ENCODE results near the gene LMLN.

The LMLN gene

GRCh38 chr3:197951392-197951990 lies 8.5 kb upstream of the LMLN start:
- POLR2A ChIA-PET (ENCODE audit: low non-redundant PET) = no interaction called here
- CTCF ChIA-PET = interaction anchor here (1.4 kb wide), 1 partner anchor 46 kb away, joined by 4 read pairs; no protein-coding TSS in a partner anchor
- DNase-seq (ENCODE audit: low spot score) = no peak
- TF ChIP-seq CTCF (conservative IDR thresholded peaks at IDR 0.05; ENCODE audit: low read depth) = no peak
- peak overlapping the region; percentile 62 for H3K27ac ChIP-seq

GRCh38 chr3:197952440-197952839 lies 7.6 kb upstream of the LMLN start:
- H3K27ac ChIP-seq = peak overlapping the region; percentile 62
- no peak for DNase-seq (ENCODE audit: low spot score)
- no peak for TF ChIP-seq CTCF (conservative IDR thresholded peaks at IDR 0.05; ENCODE audit: low read depth)
- POLR2A ChIA-PET (ENCODE audit: low non-redundant PET) = interaction anchor here (0.7 kb wide), 1 partner anchor 23 kb away, joined by 4 read pairs; no protein-coding TSS in a partner anchor
- CTCF ChIA-PET = interaction anchor here (1.4 kb wide), 1 partner anchor 47 kb away, joined by 4 read pairs; no protein-coding TSS in a partner anchor

GRCh38 chr3:197953325-197953724 lies 6.7 kb upstream of the LMLN start:
- no peak for DNase-seq (ENCODE audit: low spot score)
- no peak for TF ChIP-seq CTCF (conservative IDR thresholded peaks at IDR 0.05; ENCODE audit: low read depth)
- ChIA-PET CTCF (no interaction called here), POLR2A (ENCODE audit: low non-redundant PET) (interaction anchor here (0.7 kb wide), 1 partner anchor 24 kb away, joined by 4 read pairs; no protein-coding TSS in a partner anchor)
- H3K27ac ChIP-seq = peak overlapping the region; percentile 62

GRCh38 chr3:197953881-197954280 lies 6.1 kb upstream of the LMLN start:
- POLR2A ChIA-PET (ENCODE audit: low non-redundant PET) = no interaction called here
- CTCF ChIA-PET = no interaction called here
- peak overlapping the region; percentile 49; the same call in 1 of the 2 replicates for H3K27ac ChIP-seq
- DNase-seq (ENCODE audit: low spot score) = no peak
- no peak for TF ChIP-seq CTCF (conservative IDR thresholded peaks at IDR 0.05; ENCODE audit: low read depth)

GRCh38 chr3:197955892-197956477 lies 4.0 kb upstream of the LMLN start:
- TF ChIP-seq CTCF (conservative IDR thresholded peaks at IDR 0.05; ENCODE audit: low read depth) = no peak
- ChIA-PET CTCF (no interaction called here), POLR2A (ENCODE audit: low non-redundant PET) (no interaction called here)
- DNase-seq (ENCODE audit: low spot score) = no peak
- H3K27ac ChIP-seq = peak overlapping the region; percentile 40

GRCh38 chr3:197956626-197956988 lies 3.4 kb upstream of the LMLN start:
- CTCF ChIA-PET = no interaction called here
- POLR2A ChIA-PET (ENCODE audit: low non-redundant PET) = no interaction called here
- DNase-seq (ENCODE audit: low spot score) = no peak
- peak overlapping the region; percentile 80 for H3K27ac ChIP-seq
- TF ChIP-seq CTCF (conservative IDR thresholded peaks at IDR 0.05; ENCODE audit: low read depth) = no peak

Measured in RWPE1 (cell line).